Activated naive CD4-positive, alpha-beta T cell treated with anti-CD3 and anti-CD28 coated beads, Interleukin-2, amount 10 ng/mL, durations not matched to agents 7 days and 5 days (primary cell): ENCODE measurements around the gene OR11A1.

Experiments used
- CTCF ChIA-PET: fragments of 350-600 bp; sonication (Branson Sonifier 250); formaldehyde crosslinking; loops from one replicate; lab custom pipeline; 2021; ENCODE audit warnings: antibody characterized with exemption; lab: Charles Lee
- DNase-seq: peaks from one replicate; pipeline ENCODE4 v3.0.0-alpha.2; 2020
- H3K27ac Mint-ChIP-seq: one replicate; pipeline ENCODE4 v1.8.0; 2021; ENCODE audit warnings: mild to moderate bottlenecking, moderate library complexity, mixed read lengths
- H3K27me3 Mint-ChIP-seq: one replicate; pipeline ENCODE4 v1.8.0; 2021; ENCODE audit warnings: mild to moderate bottlenecking, mixed read lengths
- H3K36me3 Mint-ChIP-seq: one replicate; pipeline ENCODE4 v1.8.0; 2021; ENCODE audit warnings: mixed read lengths
- H3K4me1 Mint-ChIP-seq: one replicate; pipeline ENCODE4 v1.8.0; 2021; ENCODE audit warnings: mixed read lengths
- H3K4me3 Mint-ChIP-seq: one replicate; pipeline ENCODE4 v1.8.0; 2021; ENCODE audit warnings: mild to moderate bottlenecking, moderate library complexity, mixed read lengths
- H3K9me3 Mint-ChIP-seq: one replicate; pipeline ENCODE4 v1.8.0; 2021; ENCODE audit warnings: mixed read lengths

The OR11A1 gene

GRCh38 chr6:29490055-29490454 is 33.2 kb upstream of the OR11A1 start:
- Mint-ChIP-seq H3K27me3 (peaks cover 5% of the 10 kb centered on the region), H3K9me3 (no peaks in the 10 kb centered on the region), H3K36me3 (no peaks in the 10 kb centered on the region), H3K4me1 (no peaks in the 10 kb centered on the region), H3K27ac (no peak overlapping the region), H3K4me3 (no peak overlapping the region)
- DNase-seq = no peak
- CTCF ChIA-PET = no interaction called here

- no peak for DNase-seq
- Mint-ChIP-seq H3K27me3 (peaks cover 5% of the 10 kb centered on the region), H3K36me3 (no peaks in the 10 kb centered on the region), H3K4me3 (no peak overlapping the region), H3K9me3 (no peaks in the 10 kb centered on the region), H3K27ac (no peak overlapping the region), H3K4me1 (no peaks in the 10 kb centered on the region)
- CTCF ChIA-PET = no interaction called here
Observed at GRCh38 chr6:29489286-29489685, 32.4 kb upstream of the OR11A1 start.

DNA sequence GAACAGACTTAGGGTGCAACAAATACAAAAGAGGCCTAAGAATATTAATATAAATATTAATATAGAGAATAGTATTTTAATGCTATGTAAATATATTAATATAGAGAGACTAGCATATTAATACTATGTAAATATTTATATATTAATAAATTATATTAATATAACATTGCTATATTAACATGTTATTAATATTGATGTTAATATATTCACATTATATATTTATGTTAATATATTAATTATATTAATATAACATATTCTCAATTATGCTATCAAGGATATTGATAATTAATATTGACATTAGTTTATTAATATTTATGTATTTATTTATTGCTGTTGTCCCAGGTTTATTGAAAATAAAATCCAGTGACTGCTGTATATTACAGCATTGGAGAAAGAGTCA is 32.0 kb upstream of the OR11A1 start:
- no peak for DNase-seq
- Mint-ChIP-seq H3K27me3 (peaks cover 1% of the 10 kb centered on the region), H3K27ac (no peak overlapping the region), H3K9me3 (no peaks in the 10 kb centered on the region), H3K36me3 (no peaks in the 10 kb centered on the region), H3K4me1 (no peaks in the 10 kb centered on the region), H3K4me3 (no peak overlapping the region)
- CTCF ChIA-PET = no interaction called here

- CTCF ChIA-PET = interaction anchor here (0.6 kb wide), 1 partner anchor 166 kb away, joined by 3 read pairs; no protein-coding TSS in a partner anchor
- no peaks in the 10 kb centered on the region for H3K9me3 Mint-ChIP-seq
- no peaks in the 10 kb centered on the region for H3K4me1 Mint-ChIP-seq
- H3K36me3 Mint-ChIP-seq = no peaks in the 10 kb centered on the region
- H3K27ac Mint-ChIP-seq = no peak within 1 kb of the TSS
- no peak for DNase-seq
- no peaks in the 10 kb centered on the region for H3K27me3 Mint-ChIP-seq
- H3K4me3 Mint-ChIP-seq = no peak within 1 kb of the TSS
Observed at GRCh38 chr6:29487660-29488059, 30.8 kb upstream of the OR11A1 start, which contains the start of gene MAS1L. Gene MAS1L (minus strand): TSS chr6:29487956. CDS start chr6:29487902, 54 bp downstream.

DNA sequence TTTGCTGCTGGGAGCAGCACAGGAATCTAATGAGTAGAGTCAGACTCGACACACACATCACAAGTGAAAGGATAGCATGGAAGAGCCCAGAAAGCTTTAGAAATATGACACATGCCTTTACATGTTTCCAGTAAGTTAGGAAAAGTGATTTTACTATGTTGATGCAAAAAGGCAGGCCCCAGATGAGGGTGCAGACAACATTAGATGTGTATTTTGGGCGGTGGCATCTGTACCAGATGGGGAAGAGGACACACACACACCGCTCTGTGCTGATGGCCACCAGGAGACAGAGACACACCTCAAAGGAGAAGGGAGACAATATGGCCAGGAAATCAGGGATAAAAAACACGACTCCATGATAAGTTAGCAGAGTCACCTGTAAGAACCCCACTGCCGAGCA is 30.3 kb upstream of the OR11A1 start:
- no peaks in the 10 kb centered on the region for H3K4me1 Mint-ChIP-seq
- DNase-seq = no peak
- H3K9me3 Mint-ChIP-seq = no peaks in the 10 kb centered on the region
- H3K27me3 Mint-ChIP-seq = no peaks in the 10 kb centered on the region
- H3K4me3 Mint-ChIP-seq = no peak overlapping the region
- no peak overlapping the region for H3K27ac Mint-ChIP-seq
- CTCF ChIA-PET = no interaction called here
- no peaks in the 10 kb centered on the region for H3K36me3 Mint-ChIP-seq

- DNase-seq = no peak
- CTCF ChIA-PET = no interaction called here
- no peaks in the 10 kb centered on the region for H3K4me1 Mint-ChIP-seq
- no peak overlapping the region for H3K4me3 Mint-ChIP-seq
- no peak overlapping the region for H3K27ac Mint-ChIP-seq
- no peaks in the 10 kb centered on the region for H3K27me3 Mint-ChIP-seq
- no peaks in the 10 kb centered on the region for H3K36me3 Mint-ChIP-seq
- H3K9me3 Mint-ChIP-seq = no peaks in the 10 kb centered on the region
Observed at GRCh38 chr6:29486577-29486976, 29.7 kb upstream of the OR11A1 start.

GRCh38 chr6:29483735-29484134 is 26.9 kb upstream of the OR11A1 start:
- Mint-ChIP-seq H3K27ac (no peak overlapping the region), H3K36me3 (no peaks in the 10 kb centered on the region), H3K4me1 (no peaks in the 10 kb centered on the region), H3K27me3 (no peaks in the 10 kb centered on the region), H3K4me3 (no peak overlapping the region), H3K9me3 (no peaks in the 10 kb centered on the region)
- DNase-seq = no peak
- CTCF ChIA-PET = no interaction called here

DNA sequence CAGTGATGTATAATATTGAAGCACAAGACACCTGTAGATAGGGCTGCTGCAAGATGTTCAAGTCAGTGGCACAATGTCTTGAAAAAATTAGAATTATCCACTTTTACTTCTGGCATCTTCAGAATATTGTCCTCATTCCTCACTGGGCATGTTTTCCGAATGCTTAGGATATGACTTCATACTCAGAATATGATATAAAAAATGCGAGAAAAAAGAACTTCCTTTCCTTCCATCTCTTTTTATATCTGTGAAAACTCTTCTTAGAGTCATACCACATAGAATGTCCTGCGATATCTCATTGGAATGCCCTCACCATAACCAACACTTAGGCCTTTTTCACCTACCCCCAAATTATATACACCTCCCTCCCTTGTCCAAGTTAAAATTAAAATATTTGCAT is 26.3 kb upstream of the OR11A1 start:
- H3K36me3 Mint-ChIP-seq = no peaks in the 10 kb centered on the region
- no peak overlapping the region for H3K27ac Mint-ChIP-seq
- H3K4me3 Mint-ChIP-seq = no peak overlapping the region
- H3K9me3 Mint-ChIP-seq = no peaks in the 10 kb centered on the region
- H3K4me1 Mint-ChIP-seq = no peaks in the 10 kb centered on the region
- CTCF ChIA-PET = no interaction called here
- no peaks in the 10 kb centered on the region for H3K27me3 Mint-ChIP-seq
- no peak for DNase-seq

DNA sequence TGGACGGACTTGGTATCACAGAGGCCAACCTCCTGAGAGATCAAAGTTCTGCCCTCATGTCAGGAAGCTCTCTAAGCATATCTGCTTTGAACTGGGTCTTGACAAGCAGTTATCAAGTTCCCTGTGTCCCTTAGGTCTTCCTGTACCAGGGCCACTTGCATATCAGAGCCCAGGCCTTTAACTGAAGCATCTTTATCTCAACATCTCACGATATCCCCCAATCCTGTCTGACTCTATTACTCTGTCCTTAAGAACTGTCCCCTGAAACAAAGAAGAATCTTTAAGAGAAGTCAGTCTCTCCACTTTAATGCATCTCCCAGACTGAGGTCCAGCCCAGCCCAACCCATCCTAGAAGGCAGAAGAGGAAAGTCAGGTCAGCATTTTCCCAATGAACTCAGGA is 22.7 kb upstream of the OR11A1 start:
- peaks cover 4% of the 10 kb centered on the region for H3K27me3 Mint-ChIP-seq
- no peaks in the 10 kb centered on the region for H3K36me3 Mint-ChIP-seq
- CTCF ChIA-PET = no interaction called here
- H3K27ac Mint-ChIP-seq = no peak overlapping the region
- DNase-seq = no peak
- no peak overlapping the region for H3K4me3 Mint-ChIP-seq
- H3K9me3 Mint-ChIP-seq = no peaks in the 10 kb centered on the region
- no peaks in the 10 kb centered on the region for H3K4me1 Mint-ChIP-seq

- CTCF ChIA-PET = no interaction called here
- Mint-ChIP-seq H3K9me3 (no peaks in the 10 kb centered on the region), H3K36me3 (no peaks in the 10 kb centered on the region)
Observed at GRCh38 chr6:29478740-29479139, 21.9 kb upstream of the OR11A1 start.

GRCh38 chr6:29477923-29478450 is 21.1 kb upstream of the OR11A1 start:
- Mint-ChIP-seq H3K36me3 (no peaks in the 10 kb centered on the region), H3K4me3 (no peak overlapping the region), H3K9me3 (no peaks in the 10 kb centered on the region), H3K27ac (no peak overlapping the region), H3K27me3 (peaks cover 9% of the 10 kb centered on the region), H3K4me1 (no peaks in the 10 kb centered on the region)
- CTCF ChIA-PET = no interaction called here
- DNase-seq = no peak

More at GRCh38 chr6:29478740-29479139, 21.9 kb upstream of the OR11A1 start:
- Mint-ChIP-seq H3K27ac (no peak overlapping the region), H3K27me3 (peaks cover 4% of the 10 kb centered on the region), H3K4me1 (no peaks in the 10 kb centered on the region), H3K4me3 (no peak overlapping the region)
- DNase-seq = no peak

GRCh38 chr6:29474996-29475395 is 18.1 kb upstream of the OR11A1 start:
- no peak overlapping the region for H3K4me3 Mint-ChIP-seq
- peaks cover 10% of the 10 kb centered on the region for H3K27me3 Mint-ChIP-seq
- no peak for DNase-seq
- CTCF ChIA-PET = interaction anchor here (0.7 kb wide), 1 partner anchor 227 kb away, joined by 4 read pairs; no protein-coding TSS in a partner anchor
- H3K4me1 Mint-ChIP-seq = no peaks in the 10 kb centered on the region
- H3K9me3 Mint-ChIP-seq = no peaks in the 10 kb centered on the region
- no peaks in the 10 kb centered on the region for H3K36me3 Mint-ChIP-seq
- no peak overlapping the region for H3K27ac Mint-ChIP-seq

DNA sequence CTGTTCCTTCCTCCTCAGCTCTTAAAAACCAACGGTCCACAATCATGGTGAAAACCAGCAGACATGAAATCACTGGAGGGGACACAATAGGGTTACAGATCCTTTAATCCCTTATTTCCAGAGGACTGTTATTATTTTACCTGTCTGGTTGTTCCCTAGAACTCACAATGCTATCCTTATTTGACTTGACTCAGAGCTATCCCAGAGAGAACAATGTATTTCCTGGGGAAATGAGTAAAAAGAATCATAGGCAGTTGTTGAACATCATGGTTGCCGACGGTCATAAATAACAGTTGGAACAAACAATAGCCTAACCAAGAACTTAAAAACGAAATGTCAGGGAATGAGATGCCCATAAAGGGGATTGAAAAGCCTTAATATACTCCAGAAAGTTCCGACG is 9.4 kb upstream of the OR11A1 start:
- CTCF ChIA-PET = no interaction called here
- Mint-ChIP-seq H3K4me1 (no peaks in the 10 kb centered on the region), H3K36me3 (no peaks in the 10 kb centered on the region), H3K9me3 (no peaks in the 10 kb centered on the region), H3K27me3 (peaks cover 19% of the 10 kb centered on the region), H3K4me3 (no peak overlapping the region), H3K27ac (no peak overlapping the region)
- no peak for DNase-seq

GRCh38 chr6:29465801-29466200 is 8.9 kb upstream of the OR11A1 start:
- Mint-ChIP-seq H3K27ac (no peak overlapping the region), H3K4me3 (no peak overlapping the region), H3K27me3 (peaks cover 19% of the 10 kb centered on the region), H3K9me3 (no peaks in the 10 kb centered on the region), H3K36me3 (no peaks in the 10 kb centered on the region), H3K4me1 (no peaks in the 10 kb centered on the region)
- DNase-seq = no peak
- CTCF ChIA-PET = no interaction called here

GRCh38 chr6:29465279-29465678 is 8.4 kb upstream of the OR11A1 start:
- Mint-ChIP-seq H3K27me3 (peaks cover 19% of the 10 kb centered on the region), H3K27ac (no peak overlapping the region), H3K4me1 (no peaks in the 10 kb centered on the region), H3K4me3 (no peak overlapping the region), H3K36me3 (no peaks in the 10 kb centered on the region), H3K9me3 (no peaks in the 10 kb centered on the region)
- CTCF ChIA-PET = no interaction called here
- DNase-seq = no peak

DNA sequence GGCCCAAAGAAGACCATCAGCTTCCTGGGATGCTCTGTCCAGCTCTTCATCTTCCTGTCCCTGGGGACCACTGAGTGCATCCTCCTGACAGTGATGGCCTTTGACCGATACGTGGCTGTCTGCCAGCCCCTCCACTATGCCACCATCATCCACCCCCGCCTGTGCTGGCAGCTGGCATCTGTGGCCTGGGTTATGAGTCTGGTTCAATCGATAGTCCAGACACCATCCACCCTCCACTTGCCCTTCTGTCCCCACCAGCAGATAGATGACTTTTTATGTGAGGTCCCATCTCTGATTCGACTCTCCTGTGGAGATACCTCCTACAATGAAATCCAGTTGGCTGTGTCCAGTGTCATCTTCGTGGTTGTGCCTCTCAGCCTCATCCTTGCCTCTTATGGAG is 5.2 kb upstream of the OR11A1 start:
- CTCF ChIA-PET = no interaction called here
- H3K4me1 Mint-ChIP-seq = no peaks in the 10 kb centered on the region
- no peak overlapping the region for H3K4me3 Mint-ChIP-seq
- H3K9me3 Mint-ChIP-seq = no peaks in the 10 kb centered on the region
- no peaks in the 10 kb centered on the region for H3K36me3 Mint-ChIP-seq
- H3K27me3 Mint-ChIP-seq = peaks cover 19% of the 10 kb centered on the region
- H3K27ac Mint-ChIP-seq = no peak overlapping the region
- no peak for DNase-seq
